Measurements from ENCODE around the gene NUTM2G. TPM values are rescaled to one million over a fixed set of nuclear protein-coding genes. Genes with fewer than 3 reads are reported as not detected.
"Not testable (repeated sequence)": the region's sequence is repeated elsewhere in the genome, so short reads cannot be mapped to it uniquely, and the experiment has no call there.

NUTM2G gene
- total and polyA plus RNA-seq, 9 of the 15 experiments (the other 6 are each of a cell fraction or from before 2014, with no cell fraction given), result 0.03 TPM; not detected in 7

DNA sequence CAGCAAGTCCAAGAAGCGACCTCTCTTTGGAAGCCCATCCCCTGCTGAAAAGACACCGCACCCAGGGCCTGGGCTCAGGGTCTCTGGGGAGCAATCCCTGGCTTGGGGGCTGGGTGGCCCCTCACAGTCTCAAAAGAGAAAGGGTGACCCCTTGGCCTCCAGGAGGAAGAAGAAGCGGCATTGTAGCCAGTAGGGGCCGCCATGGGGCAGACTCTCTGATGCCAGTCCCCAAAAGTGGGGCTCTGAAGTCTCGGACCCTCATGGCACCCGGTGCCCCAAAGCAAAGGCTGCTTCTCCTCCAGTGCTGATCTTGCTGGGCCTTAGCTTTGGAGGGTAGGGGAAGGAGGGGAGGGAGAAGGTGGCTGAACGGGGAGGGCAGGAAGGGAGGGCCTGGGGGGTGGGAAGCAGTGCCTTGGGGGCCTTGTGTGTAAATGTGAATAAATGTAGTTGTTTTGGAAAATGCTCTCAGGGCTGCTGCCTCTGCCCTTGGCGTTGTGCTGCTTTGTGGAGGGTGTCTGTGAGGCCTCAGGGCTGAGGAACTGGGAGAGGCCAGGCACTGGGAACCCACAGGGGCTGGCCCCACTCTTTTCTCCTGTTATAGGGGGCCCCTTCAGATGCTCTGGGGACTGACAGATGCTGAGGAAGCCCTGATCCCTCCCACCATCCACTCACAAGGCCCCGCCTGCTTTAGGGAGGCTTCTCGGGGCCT lies 10.5 kb downstream of the NUTM2G start:
- no CpG with 5 or more reads among the region's 10 CpGs for WGBS (ENCODE audit: insufficient coverage, low coverage, missing lambda C conversion rate)
- DNase-seq (ENCODE audit: extremely low read depth in 1 of 4, low spot score in 3 of 4); H3K27ac ChIP-seq (ENCODE audit: extremely low read depth, low read depth, low read length); CTCF ChIA-PET (ENCODE audit: low intra/inter-chr PET ratio); in situ Hi-C loops (cut with MboI); intact Hi-C loops (cut with micrococcal nuclease); H3K9me3 ChIP-seq (replicated peaks; ENCODE audit: control insufficient read depth, insufficient read depth, low read depth, low read length); H3K4me3 ChIP-seq; H3K27me3 ChIP-seq (ENCODE audit: control insufficient read depth in 2 of 2, insufficient read depth in 2 of 2, low read length in 2 of 2); H3K79me2 ChIP-seq (ENCODE audit: control insufficient read depth, insufficient read depth, low read length); H2AFZ ChIP-seq (ENCODE audit: low read depth, low read length); BruUV-seq (replicated peaks); H3K9ac ChIP-seq (ENCODE audit: insufficient read depth in 1 of 2, low read depth in 2 of 2, low read length in 2 of 2); POLR2A ChIA-PET; H3K36me3 ChIP-seq (ENCODE audit: control insufficient read depth, insufficient read depth, low read length); H3K9me1 ChIP-seq (ENCODE audit: control insufficient read depth, insufficient read depth, low read length); H3K4me1 ChIP-seq (replicated peaks in 1 of 2; ENCODE audit: control insufficient read depth in 2 of 2, insufficient read depth in 2 of 2, low read length in 2 of 2); H4K20me1 ChIP-seq (replicated peaks; ENCODE audit: control insufficient read depth, insufficient read depth, low read length); FAIRE-seq; H3K4me2 ChIP-seq (ENCODE audit: insufficient read depth, low read length): not testable (repeated sequence)
- peak; percentile 48 for ATAC-seq

GRCh38 chr9:96940982-96941381 lies 12.3 kb downstream of the NUTM2G start:
- WGBS (ENCODE audit: insufficient coverage, low coverage, missing lambda C conversion rate), result 89% methylated on average over 3 of the region's 7 CpGs
- H3K4me3 ChIP-seq; H3K27ac ChIP-seq (ENCODE audit: extremely low read depth, low read depth, low read length); CTCF ChIA-PET (ENCODE audit: low intra/inter-chr PET ratio); H4K20me1 ChIP-seq (replicated peaks; ENCODE audit: control insufficient read depth, insufficient read depth, low read length); ATAC-seq; intact Hi-C loops (cut with micrococcal nuclease); H3K9me1 ChIP-seq (ENCODE audit: control insufficient read depth, insufficient read depth, low read length); H3K79me2 ChIP-seq (ENCODE audit: control insufficient read depth, insufficient read depth, low read length); DNase-seq (ENCODE audit: extremely low read depth in 1 of 4, low spot score in 3 of 4); H3K9ac ChIP-seq (ENCODE audit: insufficient read depth in 1 of 2, low read depth in 2 of 2, low read length in 2 of 2); H3K36me3 ChIP-seq (ENCODE audit: control insufficient read depth, insufficient read depth, low read length); in situ Hi-C loops (cut with MboI); FAIRE-seq; POLR2A ChIA-PET; H2AFZ ChIP-seq (ENCODE audit: low read depth, low read length); H3K4me1 ChIP-seq (replicated peaks in 1 of 2; ENCODE audit: control insufficient read depth in 2 of 2, insufficient read depth in 2 of 2, low read length in 2 of 2); BruUV-seq (replicated peaks); H3K9me3 ChIP-seq (replicated peaks; ENCODE audit: control insufficient read depth, insufficient read depth, low read depth, low read length); H3K27me3 ChIP-seq (ENCODE audit: control insufficient read depth in 2 of 2, insufficient read depth in 2 of 2, low read length in 2 of 2); H3K4me2 ChIP-seq (ENCODE audit: insufficient read depth, low read length): not testable (repeated sequence)

- intact Hi-C loops (cut with micrococcal nuclease); CTCF ChIA-PET (ENCODE audit: low intra/inter-chr PET ratio); H2AFZ ChIP-seq (ENCODE audit: low read depth, low read length); H3K9ac ChIP-seq (ENCODE audit: insufficient read depth in 1 of 2, low read depth in 2 of 2, low read length in 2 of 2); H3K4me3 ChIP-seq; H3K36me3 ChIP-seq (ENCODE audit: control insufficient read depth, insufficient read depth, low read length); ATAC-seq; H3K9me1 ChIP-seq (ENCODE audit: control insufficient read depth, insufficient read depth, low read length); H4K20me1 ChIP-seq (replicated peaks; ENCODE audit: control insufficient read depth, insufficient read depth, low read length); in situ Hi-C loops (cut with MboI); H3K27ac ChIP-seq (ENCODE audit: extremely low read depth, low read depth, low read length); H3K79me2 ChIP-seq (ENCODE audit: control insufficient read depth, insufficient read depth, low read length); POLR2A ChIA-PET; DNase-seq (ENCODE audit: extremely low read depth in 1 of 4, low spot score in 3 of 4); BruUV-seq (replicated peaks); H3K4me1 ChIP-seq (replicated peaks in 1 of 2; ENCODE audit: control insufficient read depth in 2 of 2, insufficient read depth in 2 of 2, low read length in 2 of 2); H3K27me3 ChIP-seq (ENCODE audit: control insufficient read depth in 2 of 2, insufficient read depth in 2 of 2, low read length in 2 of 2); H3K4me2 ChIP-seq (ENCODE audit: insufficient read depth, low read length); H3K9me3 ChIP-seq (replicated peaks; ENCODE audit: control insufficient read depth, insufficient read depth, low read depth, low read length): not testable (repeated sequence)
- 90% methylated on average over 2 of the region's 8 CpGs for WGBS (ENCODE audit: insufficient coverage, low coverage, missing lambda C conversion rate)
- FAIRE-seq, result peak; percentile 11
These were observed 13.0 kb downstream of the NUTM2G start for GRCh38 chr9:96941628-96942027.

GRCh38 chr9:96942181-96942580 lies 13.5 kb downstream of the NUTM2G start:
- FAIRE-seq, result peak; percentile 62
- BruUV-seq (replicated peaks); H3K4me2 ChIP-seq (ENCODE audit: insufficient read depth, low read length); H3K9ac ChIP-seq (ENCODE audit: insufficient read depth in 1 of 2, low read depth in 2 of 2, low read length in 2 of 2); H3K4me1 ChIP-seq (replicated peaks in 1 of 2; ENCODE audit: control insufficient read depth in 2 of 2, insufficient read depth in 2 of 2, low read length in 2 of 2); H3K9me3 ChIP-seq (replicated peaks; ENCODE audit: control insufficient read depth, insufficient read depth, low read depth, low read length); H3K9me1 ChIP-seq (ENCODE audit: control insufficient read depth, insufficient read depth, low read length); H2AFZ ChIP-seq (ENCODE audit: low read depth, low read length); in situ Hi-C loops (cut with MboI); H3K27me3 ChIP-seq (ENCODE audit: control insufficient read depth in 2 of 2, insufficient read depth in 2 of 2, low read length in 2 of 2); POLR2A ChIA-PET; H3K27ac ChIP-seq (ENCODE audit: extremely low read depth, low read depth, low read length); intact Hi-C loops (cut with micrococcal nuclease); H3K79me2 ChIP-seq (ENCODE audit: control insufficient read depth, insufficient read depth, low read length); H3K4me3 ChIP-seq; DNase-seq (ENCODE audit: extremely low read depth in 1 of 4, low spot score in 3 of 4); H3K36me3 ChIP-seq (ENCODE audit: control insufficient read depth, insufficient read depth, low read length); H4K20me1 ChIP-seq (replicated peaks; ENCODE audit: control insufficient read depth, insufficient read depth, low read length); CTCF ChIA-PET (ENCODE audit: low intra/inter-chr PET ratio): not testable (repeated sequence)
- no CpG with 5 or more reads among the region's 4 CpGs for WGBS (ENCODE audit: insufficient coverage, low coverage, missing lambda C conversion rate)
- ATAC-seq, result peak; percentile 76
